Prostate gland (tissue), 2 donors: ENCODE measurements around the gene RHBDL3. TPM values are rescaled to one million over a fixed set of nuclear protein-coding genes. Genes with fewer than 3 reads are reported as not detected.

Source experiments
- DNase-seq: peaks from one replicate; pipeline ENCODE4 v3.0.0-alpha.2; 2019; ENCODE audit warnings: low spot score
- H3K27ac ChIP-seq, 2 donors: fragments of 200-600 bp; sonication (generic); 2 replicates each; pipeline ENCODE4 v1.5.1; 2017 to 2019
- H3K27me3 ChIP-seq: fragments of 200-600 bp; sonication (generic); replicated peaks from 2 replicates; pipeline ENCODE4 v1.5.1; 2019; ENCODE audit not compliant: insufficient read depth
- H3K36me3 ChIP-seq, 2 donors: fragments of 200-600 bp; sonication (generic); 1 replicate in 1 of 2; 2 replicates in 1 of 2; pipeline versions ENCODE4 v1.5.1 to v1.8.1; 2017 to 2019
- H3K4me1 ChIP-seq: fragments of 200-600 bp; sonication (generic); replicated peaks from 2 replicates; pipeline ENCODE4 v1.5.1; 2019
- H3K4me3 ChIP-seq, 2 donors: fragments of 200-600 bp; sonication (generic); 2 replicates each; pipeline ENCODE4 v1.5.1; 2017 to 2019
- H3K9me3 ChIP-seq: fragments of 200-600 bp; sonication (generic); 2 replicates; pipeline ENCODE4 v1.5.1; 2017
- CTCF ChIP-seq, 4 experiments: fragments of 200-600 bp in 2 of 4; fragments of 450-650 bp in 2 of 4; sonication (generic) in 2 of 4; IDR thresholded peaks; 1 replicate in 3 of 4; 2 replicates in 1 of 4; pipeline ENCODE4 v1.5.1; 2016 to 2019; ENCODE audit warnings: antibody characterized with exemption in 4 of 4, mild to moderate bottlenecking in 2 of 4, moderate library complexity in 2 of 4
- POLR2A ChIP-seq: fragments of 450-650 bp; IDR thresholded peaks from one replicate; pipeline ENCODE4 v1.6.1; 2016; ENCODE audit warnings: antibody characterized with exemption, mild to moderate bottlenecking
- POLR2AphosphoS5 ChIP-seq: sonication (generic); formaldehyde crosslinking; IDR thresholded peaks from one replicate; pipeline ENCODE4 v1.6.1; 2017; ENCODE audit warnings: antibody characterized with exemption
- WGBS: methylation state at CpG from one replicate; pipeline ENCODE4 v1.1.5; 2018; 5-methylcytosine and 5-hydroxymethylcytosine counted together
- intact Hi-C: fragments of 100-400 bp; cut with DNase I; formaldehyde crosslinking; loops from one replicate; pipeline ENCODE4 v1.14.2; 2022
- total RNA-seq, 2 donors: library from RNA; depleted of rRNA; stranded (reverse); fragments of >200 nt; gene quantifications; one replicate each; pipeline ENCODE4 v1.1.0, GENCODE V29; 2016

RHBDL3 gene
- total RNA-seq, 2 donors from 2014 or later: 0.77 to 2.7 TPM

- Histone ChIP-seq H3K9me3 (no peaks in the 10 kb centered on the region), H3K36me3 (no peaks in the 10 kb centered on the region), H3K4me1 (no peaks in the 10 kb centered on the region), H3K27ac (no peak overlapping the region), H3K27me3 (no peaks in the 10 kb centered on the region), H3K4me3 (no peak overlapping the region)
- TF ChIP-seq POLR2AphosphoS5 (no peak), POLR2A (no peak), CTCF (IDR thresholded peaks at IDR 0.05) (no peak)
- no peak for DNase-seq
- WGBS: 84% methylated on average over 9 of the region's 9 CpGs
- intact Hi-C loops: no loop called here
These were observed 23.9 kb downstream of the RHBDL3 start for GRCh38 chr17:32289471-32290070.

- H3K9me3 ChIP-seq: no peaks in the 10 kb centered on the region
- no peak for TF ChIP-seq CTCF (IDR thresholded peaks at IDR 0.05)
- TF ChIP-seq POLR2A: no peak
- TF ChIP-seq POLR2AphosphoS5: no peak
- no peaks in the 10 kb centered on the region for H3K4me1 ChIP-seq
- H3K27ac ChIP-seq: no peak overlapping the region
- H3K4me3 ChIP-seq: no peak overlapping the region
- no peak for DNase-seq
- no peaks in the 10 kb centered on the region for H3K36me3 ChIP-seq
- no peaks in the 10 kb centered on the region for H3K27me3 ChIP-seq
- WGBS: 67% methylated on average over 4 of the region's 4 CpGs
- intact Hi-C loops: no loop called here
These were observed 26.5 kb downstream of the RHBDL3 start for GRCh38 chr17:32292094-32292493.

- no peaks in the 10 kb centered on the region for H3K36me3 ChIP-seq
- TF ChIP-seq CTCF (IDR thresholded peaks at IDR 0.05) (no peak), POLR2AphosphoS5 (no peak), POLR2A (no peak)
- H3K27me3 ChIP-seq: no peaks in the 10 kb centered on the region
- H3K4me1 ChIP-seq: peaks cover 6% of the 10 kb centered on the region
- 98% methylated on average over 2 of the region's 2 CpGs for WGBS
- H3K9me3 ChIP-seq: no peaks in the 10 kb centered on the region
- intact Hi-C loops: no loop called here
- H3K4me3 ChIP-seq: no peak overlapping the region
- no peak for DNase-seq
- H3K27ac ChIP-seq: no peak overlapping the region
These were observed 31.8 kb downstream of the RHBDL3 start for GRCh38 chr17:32297424-32297823.

GRCh38 chr17:32297860-32298259 lies 32.2 kb downstream of the RHBDL3 start:
- H3K9me3 ChIP-seq: no peaks in the 10 kb centered on the region
- no peak for DNase-seq
- H3K27me3 ChIP-seq: no peaks in the 10 kb centered on the region
- H3K4me3 ChIP-seq: no peak overlapping the region
- H3K4me1 ChIP-seq: peaks cover 6% of the 10 kb centered on the region
- no peaks in the 10 kb centered on the region for H3K36me3 ChIP-seq
- intact Hi-C loops: no loop called here
- H3K27ac ChIP-seq: no peak overlapping the region
- 93% methylated on average over 6 of the region's 6 CpGs for WGBS
- TF ChIP-seq POLR2AphosphoS5: no peak
- no peak for TF ChIP-seq CTCF (IDR thresholded peaks at IDR 0.05)
- TF ChIP-seq POLR2A: no peak

- no peak for TF ChIP-seq POLR2A
- TF ChIP-seq CTCF (IDR thresholded peaks at IDR 0.05): no peak
- TF ChIP-seq POLR2AphosphoS5: no peak
- 55% methylated on average over 6 of the region's 6 CpGs for WGBS
- peaks cover 6% of the 10 kb centered on the region for H3K4me1 ChIP-seq
- H3K27me3 ChIP-seq: no peaks in the 10 kb centered on the region
- DNase-seq: no peak
- intact Hi-C loops: no loop called here
- H3K36me3 ChIP-seq: no peaks in the 10 kb centered on the region
- no peak overlapping the region for H3K4me3 ChIP-seq
- H3K9me3 ChIP-seq: no peaks in the 10 kb centered on the region
- peak overlapping the region; percentile 59 to 60 for H3K27ac ChIP-seq
These were observed 32.7 kb downstream of the RHBDL3 start for GRCh38 chr17:32298298-32298697.
